Astrocyte of the hippocampus (primary cell): ENCODE measurements around the gene ZPLD1.

ENCODE experiments used
- DNase-seq: peaks from one replicate; pipeline ENCODE4 v3.0.0; 2011; ENCODE audit warnings: low read depth, low spot score

The ZPLD1 gene

DNA sequence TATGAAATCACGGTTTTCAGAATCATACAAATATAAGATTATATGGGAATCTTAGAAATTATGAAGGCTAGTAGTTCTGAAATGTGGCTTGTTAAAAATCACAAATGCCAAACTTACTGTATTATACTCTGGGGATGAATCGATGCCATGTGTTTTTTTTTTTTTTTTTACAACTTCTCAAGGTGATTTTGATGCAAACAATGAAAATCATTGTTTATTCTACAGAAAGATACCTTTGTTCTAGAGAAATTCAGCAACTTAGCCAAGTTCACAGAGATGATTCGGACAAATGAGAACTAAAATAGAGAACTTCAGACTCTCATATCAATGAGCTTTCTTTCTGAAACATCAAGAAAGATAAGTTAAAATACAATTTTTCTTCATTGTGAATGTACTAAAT lies 92.0 kb downstream of the ZPLD1 start:
- no peak for DNase-seq

DNA sequence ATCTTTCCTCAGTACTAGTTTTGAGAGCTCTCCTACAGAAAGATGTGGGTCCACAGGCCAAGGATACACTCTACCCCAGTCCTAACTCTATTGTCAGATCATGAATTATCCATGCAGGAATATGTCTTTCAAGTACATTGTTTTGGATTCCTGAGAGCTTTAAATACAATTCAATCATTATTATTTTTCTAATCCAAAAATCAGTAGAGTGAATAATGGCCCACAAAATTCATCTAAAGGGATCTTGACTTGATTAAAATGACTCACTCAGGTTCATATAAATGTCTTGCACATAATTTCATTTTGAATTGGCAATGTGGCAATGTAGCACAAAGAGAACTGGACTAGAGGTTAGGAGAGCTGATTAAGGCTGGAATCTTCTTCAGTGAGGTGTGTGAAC lies 93.9 kb downstream of the ZPLD1 start:
- no peak for DNase-seq
